Endothelial cell of umbilical vein (primary cell): Measurements from ENCODE around the gene ETV3. TPM values are rescaled to one million over a fixed set of nuclear protein-coding genes. Genes with fewer than 3 reads are reported as not detected.

Experiments used
- BruUV-seq: library from RNA; stranded (reverse); fragments of 400-500 nt; replicated peaks from 2 replicates; lab custom pipeline; 2021; lab: Mats Ljungman, UMichigan
- CTCF ChIA-PET: fragments of 300-600, 350-600 bp; sonication (Branson Sonifier 250); formaldehyde crosslinking; loops from one replicate; lab custom pipeline; 2021; ENCODE audit warnings: antibody characterized with exemption, inconsistent platforms; lab: Charles Lee
- POLR2A ChIA-PET: fragments of 300-600, 350-600 bp; sonication (Branson Sonifier 250); formaldehyde crosslinking; loops from one replicate; lab custom pipeline; 2021; ENCODE audit warnings: antibody characterized with exemption, inconsistent platforms; lab: Charles Lee
- DNase-seq: peaks from one replicate; pipeline ENCODE4 v3.0.0-alpha.2; 2011; ENCODE audit warnings: low read depth, low spot score
- FAIRE-seq: peaks from 2 replicates; lab custom pipeline; 2011; peaks lifted over from hg19 to GRCh38; lab: Jason Lieb, UNC
- H2AFZ ChIP-seq: 2 replicates; pipeline ENCODE4 v1.6.0; 2012; ENCODE audit warnings: low read depth, low read length, control low read depth, inconsistent platforms
- H3K27ac ChIP-seq: 2 replicates; pipeline ENCODE4 v1.5.1; 2011; ENCODE audit warnings: low read depth, mild to moderate bottlenecking, control low read depth, low read length, moderate library complexity; ENCODE audit not compliant: insufficient read depth
- H3K27me3 ChIP-seq, 2 experiments: 2 replicates each; pipeline versions ENCODE4 v1.6.0 to v1.6.1; 2011; ENCODE audit warnings: low read length in 2 of 2, mixed read lengths in 1 of 2; ENCODE audit not compliant: control insufficient read depth in 2 of 2, insufficient read depth in 2 of 2
- H3K36me3 ChIP-seq, 2 experiments: 2 replicates in 1 of 2; 3 replicates in 1 of 2; pipeline ENCODE4 v1.5.1; 2011; ENCODE audit warnings: low read length in 2 of 2, mild to moderate bottlenecking in 1 of 2, moderate library complexity in 1 of 2; ENCODE audit not compliant: control insufficient read depth in 2 of 2, insufficient read depth in 2 of 2; ENCODE audit errors: extremely low read depth in 1 of 2
- H3K4me1 ChIP-seq: 3 replicates; pipeline ENCODE4 v1.5.1; 2011; ENCODE audit warnings: mild to moderate bottlenecking, low read length; ENCODE audit not compliant: control insufficient read depth, insufficient read depth; ENCODE audit errors: extremely low read depth
- H3K4me2 ChIP-seq: 2 replicates; pipeline ENCODE4 v1.6.1; 2011; ENCODE audit warnings: low read length, control low read depth, mixed read lengths; ENCODE audit not compliant: insufficient read depth
- H3K4me3 ChIP-seq, 3 experiments: fragments of 200-600 bp in 1 of 3; sonication (generic), shearing (Covaris generic) in 1 of 3; replicated peaks in 1 of 3; 2 replicates each; pipeline ENCODE4 v1.5.1; 2011 to 2016; ENCODE audit warnings: control low read depth in 3 of 3, low read length in 3 of 3, mild to moderate bottlenecking in 2 of 3, inconsistent platforms in 1 of 3, low read depth in 1 of 3, moderate library complexity in 1 of 3; ENCODE audit not compliant: insufficient read depth in 1 of 3
- H3K79me2 ChIP-seq: 2 replicates; pipeline ENCODE4 v1.6.0; 2012; ENCODE audit warnings: low read length, inconsistent platforms; ENCODE audit not compliant: control insufficient read depth, insufficient read depth
- H3K9ac ChIP-seq: replicated peaks from 2 replicates; pipeline ENCODE3; 2011; ENCODE audit warnings: low read length, control low read depth; ENCODE audit not compliant: insufficient read depth; ENCODE audit errors: extremely low read depth
- H3K9me1 ChIP-seq: replicated peaks from 3 replicates; pipeline ENCODE4 v1.6.0; 2011; ENCODE audit warnings: mild to moderate bottlenecking, low read length; ENCODE audit not compliant: control insufficient read depth, insufficient read depth; ENCODE audit errors: extremely low read depth
- H3K9me3 ChIP-seq: replicated peaks from 2 replicates; pipeline ENCODE4 v1.5.1; 2012; ENCODE audit warnings: low read length, inconsistent platforms; ENCODE audit not compliant: control insufficient read depth, insufficient read depth
- H4K20me1 ChIP-seq: replicated peaks from 2 replicates; pipeline ENCODE3; 2011; ENCODE audit warnings: mild to moderate bottlenecking, low read length; ENCODE audit not compliant: control insufficient read depth, insufficient read depth; ENCODE audit errors: extremely low read depth
- CTCF ChIP-seq, 2 donors: IDR thresholded peaks; 1 replicate in 1 of 2; 2 replicates in 1 of 2; pipeline ENCODE4 v1.5.1; 2011; ENCODE audit warnings: low read length in 2 of 2, mild to moderate bottlenecking in 2 of 2, moderate library complexity in 2 of 2, control low read depth in 1 of 2, inconsistent platforms in 1 of 2, low read depth in 1 of 2; ENCODE audit not compliant: insufficient read depth in 1 of 2; ENCODE audit errors: extremely low read depth in 1 of 2
- EZH2 ChIP-seq: IDR thresholded peaks from 2 replicates; pipeline ENCODE4 v1.6.1; 2012; ENCODE audit warnings: borderline replicate concordance, low read depth, mild to moderate bottlenecking, moderate library complexity, low read length, inconsistent platforms; ENCODE audit not compliant: severe bottlenecking
- FOS ChIP-seq: IDR thresholded peaks from 2 replicates; pipeline ENCODE4 v1.6.1; 2011; ENCODE audit warnings: mild to moderate bottlenecking, low read length, moderate library complexity, borderline replicate concordance; ENCODE audit not compliant: insufficient read depth
- GATA2 ChIP-seq: IDR thresholded peaks from 2 replicates; pipeline ENCODE4 v1.7.0; 2011; ENCODE audit warnings: low read depth, mild to moderate bottlenecking, moderate library complexity, mixed read lengths, low read length; ENCODE audit not compliant: insufficient read length, insufficient read depth
- JUN ChIP-seq: IDR thresholded peaks from 2 replicates; pipeline ENCODE4 v1.6.1; 2011; ENCODE audit warnings: borderline replicate concordance, low read depth; ENCODE audit not compliant: insufficient read length, insufficient read depth
- MYC ChIP-seq: IDR thresholded peaks from one replicate; pipeline ENCODE4 v1.6.1; 2011; ENCODE audit warnings: mild to moderate bottlenecking, low read depth, low read length
- POLR2A ChIP-seq: IDR thresholded peaks from 2 replicates; pipeline ENCODE4 v1.6.1; 2012; ENCODE audit warnings: low read depth, mild to moderate bottlenecking, control low read depth, low read length
- POLR2AphosphoS5 ChIP-seq: IDR thresholded peaks from 2 replicates; pipeline ENCODE4 v1.6.1; 2012; ENCODE audit warnings: low read depth, mild to moderate bottlenecking, control low read depth, low read length, moderate library complexity; ENCODE audit not compliant: insufficient read depth
- dilution Hi-C: fragments of 300-500 bp; cut with MboI; formaldehyde crosslinking; loops from one replicate; pipeline ENCODE4 v1.15.0; 2019; ENCODE audit warnings: low sequenced_read_pairs; ENCODE audit not compliant: extremely low pct_ligation_motif_present
- intact Hi-C: fragments of 100-400 bp; cut with micrococcal nuclease; formaldehyde crosslinking; loops from one replicate; pipeline ENCODE4 v1.10.0; 2022
- polyA plus RNA-seq, 4 experiments: library from polyadenylated mRNA; depleted of rRNA in 3 of 4; stranded (reverse) in 3 of 4; unstranded in 1 of 4; fragments of >200 nt; gene quantifications; 2 replicates each; pipeline versions ENCODE4 v1.2.1 to v1.2.3, GENCODE V29; 2011 to 2012; ENCODE audit warnings: missing spikeins in 1 of 4
- total RNA-seq: library from RNA; stranded (reverse); gene quantifications from 2 replicates; pipeline ENCODE4 v1.2.3, GENCODE V29; 2021
- TF ChIP-seq, protein P1 (sequence below): IDR thresholded peaks from 2 replicates; pipeline ENCODE4 v1.6.1; 2011; ENCODE audit not compliant: insufficient read depth, insufficient read length

Gene ETV3
- total and polyA plus RNA-seq, 2 donors (not counting 3 experiments of a cell fraction or from before 2014, with no cell fraction given), result 6.8 to 22.3 TPM

- Histone ChIP-seq H2AFZ (no peak overlapping the region), H3K27me3 (no peaks in the 10 kb centered on the region), H4K20me1 (no peaks in the 10 kb centered on the region), H3K36me3 (no peaks in the 10 kb centered on the region), H3K4me2 (no peak overlapping the region), H3K9ac (no peak overlapping the region), H3K4me1 (no peaks in the 10 kb centered on the region), H3K9me1 (no peaks in the 10 kb centered on the region), H3K4me3 (no peak overlapping the region), H3K79me2 (no peaks in the 10 kb centered on the region), H3K9me3 (no peaks in the 10 kb centered on the region), H3K27ac (no peak overlapping the region)
- ChIA-PET CTCF (interaction anchor here (1.4 to 5.7 kb wide), 15 partner anchors 11 to 87 kb away, joined by 5 to 1121 read pairs (median 29); partner anchors contain the start of genes ETV3 and ETV3L), POLR2A (no interaction called here)
- no TSS peak for BruUV-seq
- intact Hi-C loops, result no loop called here
- dilution Hi-C loops, result no loop called here
- DNase-seq (no peak), FAIRE-seq (no peak)
- TF ChIP-seq POLR2AphosphoS5, result no peak
- no peak for TF ChIP-seq MYC
- no peak for TF ChIP-seq GATA2
- no peak for TF ChIP-seq JUN
- TF ChIP-seq, protein P1, sequence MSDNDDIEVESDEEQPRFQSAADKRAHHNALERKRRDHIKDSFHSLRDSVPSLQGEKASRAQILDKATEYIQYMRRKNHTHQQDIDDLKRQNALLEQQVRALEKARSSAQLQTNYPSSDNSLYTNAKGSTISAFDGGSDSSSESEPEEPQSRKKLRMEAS, result no peak
- no peak for TF ChIP-seq POLR2A
- no peak for TF ChIP-seq FOS
- TF ChIP-seq CTCF (IDR thresholded peaks at IDR 0.05; ENCODE audit: extremely low read depth in 1 of 2, insufficient read depth in 1 of 2, low read depth in 1 of 2, low read length in 2 of 2), result no peak
- TF ChIP-seq EZH2, result no peak
Observed at GRCh38 chr1:157091186-157091585, 47.0 kb downstream of the ETV3 start.
